ENCODE data around the gene STEEP1. TPM values are rescaled to one million over a fixed set of nuclear protein-coding genes. Genes with fewer than 3 reads are reported as not detected.

The STEEP1 gene
- total RNA-seq, 6 experiments from 2014 or later, result 4.5 to 13.9 (median 7.1) TPM

- H3K36me3 ChIP-seq, result no peaks in the 10 kb centered on the region
- H3K9me3 ChIP-seq, result no peaks in the 10 kb centered on the region
- H3K27ac ChIP-seq, result no peak overlapping the region
- intact Hi-C loops (cut with DNase I), result no loop called here
- no peak overlapping the region for H3K4me3 ChIP-seq
- WGBS (ENCODE audit: insufficient coverage, low coverage, low lambda C conversion rate, missing lambda C conversion rate), result 22% methylated on average over 1 of the region's 1 CpG
- ATAC-seq (no peak), DNase-seq (no peak)
- TF ChIP-seq CTCF (IDR thresholded peaks at IDR 0.05), result no peak
- TF ChIP-seq POLR2A (IDR thresholded peaks at IDR 0.05), result no peak
- H3K27me3 ChIP-seq, result no peaks in the 10 kb centered on the region
- H3K4me1 ChIP-seq, result no peaks in the 10 kb centered on the region
Measured at GRCh38 chrX:119523664-119524184, 41.5 kb downstream of the STEEP1 start.

- no peaks in the 10 kb centered on the region for H3K36me3 ChIP-seq
- TF ChIP-seq POLR2A (IDR thresholded peaks at IDR 0.05) (no peak), CTCF (IDR thresholded peaks at IDR 0.05) (no peak)
- H3K4me3 ChIP-seq, result no peak overlapping the region
- H3K27me3 ChIP-seq, result no peaks in the 10 kb centered on the region
- H3K4me1 ChIP-seq, result no peaks in the 10 kb centered on the region
- no peak overlapping the region for H3K27ac ChIP-seq
- intact Hi-C loops (cut with DNase I), result no loop called here
- DNase-seq (no peak), ATAC-seq (no peak)
- H3K9me3 ChIP-seq, result no peaks in the 10 kb centered on the region
- 77% methylated on average over 4 of the region's 6 CpGs for WGBS (ENCODE audit: insufficient coverage, low coverage, low lambda C conversion rate, missing lambda C conversion rate)
Measured at GRCh38 chrX:119521246-119521645, 44.0 kb downstream of the STEEP1 start.

GRCh38 chrX:119518371-119518770 is 46.8 kb downstream of the STEEP1 start:
- no peaks in the 10 kb centered on the region for H3K4me1 ChIP-seq
- H3K36me3 ChIP-seq, result no peaks in the 10 kb centered on the region
- no peak overlapping the region for H3K4me3 ChIP-seq
- intact Hi-C loops (cut with DNase I), result no loop called here
- no peak for DNase-seq
- WGBS (ENCODE audit: insufficient coverage, low coverage, low lambda C conversion rate, missing lambda C conversion rate), result 51% methylated on average over 3 of the region's 4 CpGs
- no peak overlapping the region for H3K27ac ChIP-seq
- H3K27me3 ChIP-seq, result no peaks in the 10 kb centered on the region
- no peak for ATAC-seq
- TF ChIP-seq CTCF (IDR thresholded peaks at IDR 0.05) (no peak), POLR2A (IDR thresholded peaks at IDR 0.05) (no peak)
- no peaks in the 10 kb centered on the region for H3K9me3 ChIP-seq

GRCh38 chrX:119516157-119516702 is 49.0 kb downstream of the STEEP1 start:
- Histone ChIP-seq H3K4me3 (no peak overlapping the region), H3K27ac (no peak overlapping the region), H3K4me1 (no peaks in the 10 kb centered on the region), H3K9me3 (no peaks in the 10 kb centered on the region), H3K36me3 (no peaks in the 10 kb centered on the region), H3K27me3 (no peaks in the 10 kb centered on the region)
- DNase-seq (no peak), ATAC-seq (peak; percentile 81 to 90 (median 90))
- WGBS (ENCODE audit: insufficient coverage, low coverage, low lambda C conversion rate, missing lambda C conversion rate), result 30% methylated on average over 5 of the region's 5 CpGs
- TF ChIP-seq CTCF (IDR thresholded peaks at IDR 0.05) (peak; percentile 74 to 77 (median 76)), POLR2A (IDR thresholded peaks at IDR 0.05) (no peak)
- intact Hi-C loops (cut with DNase I), result no loop called here

All from right lobe of liver (tissue), 6 donors.